K562 (cell line): ENCODE results near the gene CARS2.

Experiments used
- CEBPB ChIP-seq: fragments of 450-650 bp; IDR thresholded peaks from 2 replicates; pipeline ENCODE4 v1.6.1; 2016; ENCODE audit warnings: missing genetic modification characterization, missing compliant biosample characterization
- CREB1 ChIP-seq, 2 experiments: sonication (generic) in 1 of 2; formaldehyde crosslinking in 1 of 2; IDR thresholded peaks; 2 replicates each; pipeline versions ENCODE4 v1.6.1 to v1.8.0; 2012 to 2022; ENCODE audit warnings: inconsistent platforms in 1 of 2, mild to moderate bottlenecking in 1 of 2, missing genetic modification reagents in 1 of 2, moderate library complexity in 1 of 2
- CREB5 ChIP-seq: fragments of 250-450 bp; sonication (Bioruptor Pico); IDR thresholded peaks from 2 replicates; pipeline ENCODE4 v1.5.0; 2020; ENCODE audit warnings: mild to moderate bottlenecking
- CTBP1 ChIP-seq: fragments of 450-650 bp; IDR thresholded peaks from 2 replicates; pipeline ENCODE4 v1.6.1; 2016; ENCODE audit warnings: borderline replicate concordance
- CTCF ChIP-seq, 3 experiments: IDR thresholded peaks in 2 of 3; conservative IDR thresholded peaks in 1 of 3; 2 replicates each; pipeline ENCODE4 v1.5.1; 2011 to 2012; ENCODE audit warnings: low read length in 3 of 3, mild to moderate bottlenecking in 3 of 3, control low read depth in 2 of 3, improper control_type of control experiment in 1 of 3, inconsistent platforms in 1 of 3, low read depth in 1 of 3, mixed read lengths in 1 of 3, moderate library complexity in 1 of 3; ENCODE audit not compliant: insufficient read depth in 2 of 3
- ESRRB ChIP-seq: fragments of 250-450 bp; sonication (Bioruptor Pico); IDR thresholded peaks from 2 replicates; pipeline ENCODE4 v1.5.0; 2020; ENCODE audit warnings: mild to moderate bottlenecking, moderate library complexity, borderline replicate concordance
- FOXK2 ChIP-seq, 2 experiments: fragments of 450-650 bp; IDR thresholded peaks in 1 of 2; conservative IDR thresholded peaks in 1 of 2; 2 replicates each; pipeline ENCODE4 v1.6.1; 2016; ENCODE audit warnings: low read depth in 2 of 2, mild to moderate bottlenecking in 1 of 2
- HDAC1 ChIP-seq, 2 experiments: fragments of 450-650 bp; IDR thresholded peaks; 2 replicates each; pipeline ENCODE4 v1.6.1; 2016 to 2017; ENCODE audit warnings: inconsistent platforms in 1 of 2, mild to moderate bottlenecking in 1 of 2, moderate library complexity in 1 of 2
- LARP7 ChIP-seq: fragments of 450-650 bp; IDR thresholded peaks from 2 replicates; pipeline ENCODE4 v1.6.1; 2016
- NFIC ChIP-seq: fragments of 450-650 bp; IDR thresholded peaks from 2 replicates; pipeline ENCODE4 v1.6.1; 2017; ENCODE audit warnings: mild to moderate bottlenecking, inconsistent platforms
- WHSC1 ChIP-seq: IDR thresholded peaks from one replicate; pipeline ENCODE4 v1.6.1; 2012; ENCODE audit warnings: low read length, control low read depth, inconsistent platforms
- ZFX ChIP-seq: sonication (generic); formaldehyde crosslinking; IDR thresholded peaks from 2 replicates; pipeline ENCODE4 v1.8.0; 2022; ENCODE audit warnings: mild to moderate bottlenecking, missing genetic modification reagents, moderate library complexity
- ZNF24 ChIP-seq: fragments of 450-650 bp; IDR thresholded peaks from 2 replicates; pipeline ENCODE4 v1.6.1; 2016

GRCh38 chr13:110664041-110664440 lies 41.9 kb downstream of the CARS2 start:
- TF ChIP-seq ZFX (CRISPR knock-in tag) (no peak), CEBPB (tag) (no peak), NFIC (no peak), FOXK2 (conservative IDR thresholded peaks at IDR 0.05 in 1 of 2, IDR thresholded peaks at IDR 0.05 in 1 of 2; ENCODE audit: low read depth in 2 of 2) (no peak), CTCF (IDR thresholded peaks at IDR 0.05 in 2 of 3, conservative IDR thresholded peaks at IDR 0.05 in 1 of 3; ENCODE audit: insufficient read depth in 2 of 3, low read depth in 1 of 3, low read length in 3 of 3) (no peak), CREB5 (CRISPR knock-in tag) (no peak), ESRRB (CRISPR knock-in tag) (no peak), CREB1 (IDR thresholded peaks at IDR 0.05) (no peak), CREB1 (CRISPR knock-in tag; IDR thresholded peaks at IDR 0.05) (no peak), WHSC1 (no peak), LARP7 (no peak), ZNF24 (no peak), CTBP1 (no peak), HDAC1 (IDR thresholded peaks at IDR 0.05) (no peak)
